H9 (cell line): ENCODE results near the gene GGT1. TPM values are rescaled to one million over a fixed set of nuclear protein-coding genes. Genes with fewer than 3 reads are reported as not detected.
"Not testable (repeated sequence)": the region's sequence is repeated elsewhere in the genome, so short reads cannot be mapped to it uniquely, and the experiment has no call there.

Experiments used
- DNase-seq: peaks from one replicate; pipeline ENCODE4 v3.0.0-alpha.2; 2017
- H2AFZ ChIP-seq: one replicate; pipeline ENCODE4 v1.6.1; 2013; ENCODE audit warnings: mild to moderate bottlenecking, low read length, control low read depth, moderate library complexity
- H2AK5ac ChIP-seq: 2 replicates; pipeline ENCODE4 v1.6.1; 2013; ENCODE audit warnings: low read length, control low read depth, mixed read lengths; ENCODE audit not compliant: insufficient read length
- H2BK120ac ChIP-seq: one replicate; pipeline ENCODE4 v1.6.1; 2013; ENCODE audit warnings: low read depth, mild to moderate bottlenecking, low read length, control low read depth, inconsistent platforms; ENCODE audit not compliant: poor library complexity, severe bottlenecking
- H2BK12ac ChIP-seq: 2 replicates; pipeline ENCODE4 v1.6.1; 2013; ENCODE audit warnings: low read length, control low read depth, mixed read lengths, low read depth; ENCODE audit not compliant: insufficient read length
- H2BK15ac ChIP-seq: 2 replicates; pipeline ENCODE4 v1.6.1; 2013; ENCODE audit warnings: low read depth, low read length, control low read depth
- H2BK20ac ChIP-seq: one replicate; pipeline ENCODE4 v1.6.1; 2013; ENCODE audit warnings: low read depth, mild to moderate bottlenecking, low read length, control low read depth, inconsistent platforms; ENCODE audit not compliant: poor library complexity, severe bottlenecking
- H2BK5ac ChIP-seq: 2 replicates; pipeline ENCODE4 v1.6.1; 2013; ENCODE audit warnings: low read length, control low read depth, mixed read lengths; ENCODE audit not compliant: insufficient read length
- H3K14ac ChIP-seq: 2 replicates; pipeline ENCODE4 v1.6.1; 2013; ENCODE audit warnings: low read length, control low read depth; ENCODE audit not compliant: insufficient read depth
- H3K18ac ChIP-seq: 2 replicates; pipeline ENCODE4 v1.6.1; 2013; ENCODE audit warnings: low read depth, mild to moderate bottlenecking, mixed read lengths, low read length, control low read depth; ENCODE audit not compliant: insufficient read length
- H3K23ac ChIP-seq: 2 replicates; pipeline ENCODE4 v1.6.1; 2013; ENCODE audit warnings: low read length, control low read depth, mixed read lengths, low read depth; ENCODE audit not compliant: insufficient read length
- H3K23me2 ChIP-seq: 2 replicates; pipeline ENCODE4 v1.6.1; 2013; ENCODE audit warnings: low read depth, mild to moderate bottlenecking, mixed read lengths, low read length, control low read depth; ENCODE audit not compliant: insufficient read length, poor library complexity, severe bottlenecking
- H3K27ac ChIP-seq: 2 replicates; pipeline ENCODE4 v1.5.1; 2013; ENCODE audit warnings: low read length, control low read depth, mixed read lengths, low read depth; ENCODE audit not compliant: insufficient read length
- H3K27me3 ChIP-seq: 2 replicates; pipeline ENCODE4 v1.6.1; 2013; ENCODE audit warnings: low read length, control low read depth, inconsistent platforms; ENCODE audit not compliant: insufficient read depth
- H3K4ac ChIP-seq: 2 replicates; pipeline ENCODE4 v1.6.1; 2013; ENCODE audit warnings: low read depth, mild to moderate bottlenecking, control low read depth, inconsistent platforms, low read length, moderate library complexity
- H3K4me1 ChIP-seq: 2 replicates; pipeline ENCODE4 v1.6.1; 2013; ENCODE audit warnings: low read length, control low read depth, inconsistent platforms; ENCODE audit not compliant: insufficient read depth
- H3K4me2 ChIP-seq: 2 replicates; pipeline ENCODE4 v1.6.1; 2013; ENCODE audit warnings: low read length, control low read depth, mixed read lengths; ENCODE audit not compliant: insufficient read length, insufficient read depth
- H3K56ac ChIP-seq: 2 replicates; pipeline ENCODE4 v1.6.1; 2013; ENCODE audit warnings: low read depth, mild to moderate bottlenecking, mixed read lengths, low read length, control low read depth; ENCODE audit not compliant: insufficient read length
- H3K79me1 ChIP-seq: 2 replicates; pipeline ENCODE4 v1.6.1; 2013; ENCODE audit warnings: low read depth, mild to moderate bottlenecking, moderate library complexity, low read length, control low read depth, inconsistent platforms; ENCODE audit not compliant: insufficient read depth, poor library complexity, severe bottlenecking
- H3K79me2 ChIP-seq: 2 replicates; pipeline ENCODE4 v1.6.1; 2013; ENCODE audit warnings: low read length, control low read depth, inconsistent platforms; ENCODE audit not compliant: insufficient read depth
- H3K9ac ChIP-seq: 2 replicates; pipeline ENCODE4 v1.6.1; 2013; ENCODE audit warnings: low read length, control low read depth, mixed read lengths; ENCODE audit not compliant: insufficient read length; ENCODE audit errors: extremely low read depth
- H3K9me3 ChIP-seq: one replicate; pipeline ENCODE4 v1.6.1; 2013; ENCODE audit warnings: low read depth, low read length, inconsistent platforms; ENCODE audit not compliant: control insufficient read depth
- H3T11ph ChIP-seq: one replicate; pipeline ENCODE4 v1.6.1; 2013; ENCODE audit warnings: mild to moderate bottlenecking, low read length, control low read depth, inconsistent platforms
- H4K20me1 ChIP-seq: one replicate; pipeline ENCODE4 v1.6.1; 2013; ENCODE audit not compliant: control insufficient read depth, insufficient read length, insufficient read depth
- H4K5ac ChIP-seq: 2 replicates; pipeline ENCODE4 v1.6.1; 2013; ENCODE audit warnings: low read depth, mild to moderate bottlenecking, mixed read lengths, low read length, control low read depth; ENCODE audit not compliant: insufficient read length
- H4K8ac ChIP-seq: replicated peaks from 2 replicates; pipeline ENCODE4 v1.6.1; 2013; ENCODE audit warnings: low read length, control low read depth, mixed read lengths, low read depth; ENCODE audit not compliant: insufficient read length
- H4K91ac ChIP-seq: 2 replicates; pipeline ENCODE4 v1.6.1; 2013; ENCODE audit warnings: low read depth, mild to moderate bottlenecking, moderate library complexity, mixed read lengths, low read length, control low read depth; ENCODE audit not compliant: insufficient read length
- H3K27ac Mint-ChIP-seq, 3 experiments: 2 replicates in 2 of 3; 3 replicates in 1 of 3; pipeline ENCODE4 v1.8.0; 2020 to 2021; ENCODE audit warnings: mixed read lengths in 3 of 3, mild to moderate bottlenecking in 1 of 3, moderate library complexity in 1 of 3
- H3K27me3 Mint-ChIP-seq: 2 replicates; pipeline ENCODE4 v1.8.0; 2021; ENCODE audit warnings: low read depth, mild to moderate bottlenecking, moderate library complexity, mixed read lengths
- H3K36me3 Mint-ChIP-seq, 3 experiments: 2 replicates in 2 of 3; 3 replicates in 1 of 3; pipeline ENCODE4 v1.8.0; 2020 to 2021; ENCODE audit warnings: low read depth in 3 of 3, mixed read lengths in 3 of 3; ENCODE audit not compliant: insufficient read depth in 1 of 3
- H3K4me1 Mint-ChIP-seq, 2 experiments: 2 replicates each; pipeline ENCODE4 v1.8.0; 2020; ENCODE audit warnings: mixed read lengths in 2 of 2
- H3K4me3 Mint-ChIP-seq, 2 experiments: 2 replicates in 1 of 2; 3 replicates in 1 of 2; pipeline ENCODE4 v1.8.0; 2020 to 2021; ENCODE audit warnings: mild to moderate bottlenecking in 2 of 2, mixed read lengths in 2 of 2, moderate library complexity in 1 of 2
- H3K9me3 Mint-ChIP-seq, 2 experiments: 2 replicates in 1 of 2; 3 replicates in 1 of 2; pipeline ENCODE4 v1.8.0; 2020; ENCODE audit warnings: mild to moderate bottlenecking in 2 of 2, mixed read lengths in 2 of 2, moderate library complexity in 1 of 2
- WGBS: extraction: QIAGEN DNeasy Blood & Tissue Kit; methylation state at CpG from one replicate; pipeline ENCODE4 v1.1.7; 2013; ENCODE audit warnings: missing lambda C conversion rate, low lambda C conversion rate, mixed read lengths; ENCODE audit not compliant: insufficient read length; ENCODE audit errors: extremely low coverage; 5-methylcytosine and 5-hydroxymethylcytosine counted together
- total RNA-seq: library from RNA; stranded (reverse); gene quantifications from 2 replicates; pipeline ENCODE4 v1.2.1, GENCODE V29; 2021

The GGT1 gene
- total RNA-seq, 1 experiment from 2014 or later = 20.5 TPM

GRCh38 chr22:24607429-24607983 lies 4.5 kb downstream of the GGT1 start:
- H3K9ac ChIP-seq, DNase-seq, H4K8ac ChIP-seq, H2AFZ ChIP-seq, H4K20me1 ChIP-seq, H4K91ac ChIP-seq, H3K9me3 Mint-ChIP-seq, H3K36me3 Mint-ChIP-seq, H3K23me2 ChIP-seq, H3K27ac ChIP-seq, H3K4ac ChIP-seq, H3K56ac ChIP-seq, H3K79me2 ChIP-seq, H3K23ac ChIP-seq, H4K5ac ChIP-seq, H3K27me3 ChIP-seq, H3K14ac ChIP-seq, H2BK12ac ChIP-seq, H3K9me3 ChIP-seq, H3K4me1 ChIP-seq, H3K4me2 ChIP-seq, H2BK5ac ChIP-seq, H3K27me3 Mint-ChIP-seq, H2BK120ac ChIP-seq, H2AK5ac ChIP-seq, H2BK20ac ChIP-seq, H3K18ac ChIP-seq, H3K4me3 Mint-ChIP-seq, H3K79me1 ChIP-seq, H3T11ph ChIP-seq, H2BK15ac ChIP-seq: not testable (repeated sequence)
- peak overlapping the region in 2 of 3 experiments; percentile 14 to 94; a peak in 2 of 7 replicates for H3K27ac Mint-ChIP-seq
- no CpG with 5 or more reads among the region's 18 CpGs for WGBS
- H3K4me1 Mint-ChIP-seq = peaks cover 15 to 20% of the 10 kb centered on the region in 2 experiments

GRCh38 chr22:24608327-24608726 lies 5.3 kb downstream of the GGT1 start:
- H3K14ac ChIP-seq, H3K27ac ChIP-seq, H3T11ph ChIP-seq, H3K9me3 Mint-ChIP-seq, H2BK5ac ChIP-seq, H3K4me1 ChIP-seq, H2BK20ac ChIP-seq, H4K8ac ChIP-seq, H3K9ac ChIP-seq, H2AK5ac ChIP-seq, H3K18ac ChIP-seq, H3K79me1 ChIP-seq, H2BK15ac ChIP-seq, H4K5ac ChIP-seq, H4K20me1 ChIP-seq, DNase-seq, H3K36me3 Mint-ChIP-seq, H4K91ac ChIP-seq, H3K4ac ChIP-seq, H3K79me2 ChIP-seq, H3K27me3 Mint-ChIP-seq, H3K56ac ChIP-seq, H3K23me2 ChIP-seq, H3K27me3 ChIP-seq, H2BK12ac ChIP-seq, H2AFZ ChIP-seq, H3K9me3 ChIP-seq, H3K4me2 ChIP-seq, H3K23ac ChIP-seq, H3K4me3 Mint-ChIP-seq, H2BK120ac ChIP-seq: not testable (repeated sequence)
- no CpG with 5 or more reads among the region's 6 CpGs for WGBS
- Mint-ChIP-seq H3K27ac (peak overlapping the region in 1 of 3 experiments; percentile 59; a peak in 1 of 7 replicates), H3K4me1 (peaks cover 9 to 13% of the 10 kb centered on the region in 2 experiments)
